Endothelial cell (in vitro differentiated cells): ENCODE data around the gene SLC24A3. TPM values are rescaled to one million over a fixed set of nuclear protein-coding genes. Genes with fewer than 3 reads are reported as not detected.

ENCODE experiments used
- DNase-seq: peaks from one replicate; pipeline ENCODE4 v3.0.0; 2021; ENCODE audit warnings: low spot score
- H3K27ac Mint-ChIP-seq: one replicate; pipeline ENCODE4 v1.8.0; 2021; ENCODE audit warnings: mixed read lengths, inconsistent platforms; ENCODE audit not compliant: unreplicated experiment
- H3K27me3 Mint-ChIP-seq: one replicate; pipeline ENCODE4 v1.8.0; 2021; ENCODE audit warnings: mild to moderate bottlenecking, moderate library complexity, mixed read lengths, inconsistent platforms; ENCODE audit not compliant: unreplicated experiment
- H3K36me3 Mint-ChIP-seq: one replicate; pipeline ENCODE4 v1.8.0; 2021; ENCODE audit warnings: mild to moderate bottlenecking, low read depth, mixed read lengths, inconsistent platforms; ENCODE audit not compliant: unreplicated experiment
- H3K4me1 Mint-ChIP-seq: one replicate; pipeline ENCODE4 v1.8.0; 2021; ENCODE audit warnings: mild to moderate bottlenecking, mixed read lengths, inconsistent platforms; ENCODE audit not compliant: unreplicated experiment
- H3K4me3 Mint-ChIP-seq: one replicate; pipeline ENCODE4 v1.8.0; 2021; ENCODE audit warnings: mild to moderate bottlenecking, mixed read lengths, inconsistent platforms; ENCODE audit not compliant: unreplicated experiment
- H3K9me3 Mint-ChIP-seq: one replicate; pipeline ENCODE4 v1.8.0; 2021; ENCODE audit warnings: mixed read lengths, inconsistent platforms; ENCODE audit not compliant: unreplicated experiment
- total RNA-seq: library from RNA; stranded (reverse); fragmentation: NEBNext Ultra II Directional; extraction: Animal tissue kit (Norgen Biotek cat#: 25700); gene quantifications from one replicate; pipeline ENCODE4 v1.2.1, GENCODE V29; 2021; ENCODE audit not compliant: unreplicated experiment
- TF ChIP-seq, protein P1 (sequence below): fragments of 200-600 bp; sonication (generic); IDR thresholded peaks from one replicate; pipeline ENCODE4 v1.5.0; 2021; ENCODE audit warnings: antibody characterized with exemption; ENCODE audit not compliant: unreplicated experiment

The SLC24A3 gene
- total RNA-seq, 1 donor from 2014 or later = 0.15 TPM

DNA sequence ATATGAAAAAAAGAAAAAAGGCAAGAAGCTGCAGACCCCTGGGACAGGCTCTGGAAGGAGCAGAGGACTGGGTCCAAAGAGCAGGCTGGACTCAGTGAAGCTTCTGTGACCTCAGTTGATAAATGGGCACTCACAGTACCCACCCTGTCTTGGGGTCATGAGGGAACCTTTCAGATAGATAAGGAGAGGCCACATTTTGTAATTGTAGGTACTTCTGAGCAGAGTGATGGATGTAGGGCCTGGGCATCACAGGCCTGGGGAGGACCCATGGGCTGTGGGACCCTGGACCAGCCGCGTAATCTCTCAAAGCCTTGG, 79.3 kb downstream of the SLC24A3 start:
- Mint-ChIP-seq H3K4me1 (no peaks in the 10 kb centered on the region), H3K36me3 (no peaks in the 10 kb centered on the region), H3K4me3 (no peak overlapping the region), H3K27ac (no peak overlapping the region), H3K9me3 (no peaks in the 10 kb centered on the region), H3K27me3 (no peaks in the 10 kb centered on the region)
- DNase-seq = no peak
- TF ChIP-seq, protein P1, sequence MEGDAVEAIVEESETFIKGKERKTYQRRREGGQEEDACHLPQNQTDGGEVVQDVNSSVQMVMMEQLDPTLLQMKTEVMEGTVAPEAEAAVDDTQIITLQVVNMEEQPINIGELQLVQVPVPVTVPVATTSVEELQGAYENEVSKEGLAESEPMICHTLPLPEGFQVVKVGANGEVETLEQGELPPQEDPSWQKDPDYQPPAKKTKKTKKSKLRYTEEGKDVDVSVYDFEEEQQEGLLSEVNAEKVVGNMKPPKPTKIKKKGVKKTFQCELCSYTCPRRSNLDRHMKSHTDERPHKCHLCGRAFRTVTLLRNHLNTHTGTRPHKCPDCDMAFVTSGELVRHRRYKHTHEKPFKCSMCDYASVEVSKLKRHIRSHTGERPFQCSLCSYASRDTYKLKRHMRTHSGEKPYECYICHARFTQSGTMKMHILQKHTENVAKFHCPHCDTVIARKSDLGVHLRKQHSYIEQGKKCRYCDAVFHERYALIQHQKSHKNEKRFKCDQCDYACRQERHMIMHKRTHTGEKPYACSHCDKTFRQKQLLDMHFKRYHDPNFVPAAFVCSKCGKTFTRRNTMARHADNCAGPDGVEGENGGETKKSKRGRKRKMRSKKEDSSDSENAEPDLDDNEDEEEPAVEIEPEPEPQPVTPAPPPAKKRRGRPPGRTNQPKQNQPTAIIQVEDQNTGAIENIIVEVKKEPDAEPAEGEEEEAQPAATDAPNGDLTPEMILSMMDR = no peak

DNA sequence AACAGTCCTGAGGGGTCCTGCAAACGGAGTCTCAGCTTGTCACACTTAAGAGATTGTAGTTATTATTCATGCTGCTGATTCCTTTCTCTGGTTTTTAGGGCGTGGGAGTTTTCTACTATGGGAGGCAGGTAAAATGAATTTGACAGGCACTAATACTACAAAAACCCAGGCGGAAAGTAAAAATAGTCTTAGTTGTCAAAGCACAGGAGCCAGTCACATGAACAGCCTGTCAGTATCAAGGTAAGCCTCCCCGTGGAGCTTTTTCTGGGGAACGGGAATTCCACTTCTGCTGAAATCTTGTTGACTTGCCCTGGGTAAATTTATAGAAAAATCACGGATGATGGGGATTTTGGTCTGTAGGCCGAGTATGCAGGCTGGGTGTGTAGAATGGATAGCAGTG, 79.8 kb downstream of the SLC24A3 start:
- Mint-ChIP-seq H3K36me3 (no peaks in the 10 kb centered on the region), H3K4me3 (no peak overlapping the region), H3K27me3 (no peaks in the 10 kb centered on the region), H3K27ac (no peak overlapping the region), H3K4me1 (no peaks in the 10 kb centered on the region), H3K9me3 (no peaks in the 10 kb centered on the region)
- TF ChIP-seq, protein P1 = no peak
- no peak for DNase-seq

DNA sequence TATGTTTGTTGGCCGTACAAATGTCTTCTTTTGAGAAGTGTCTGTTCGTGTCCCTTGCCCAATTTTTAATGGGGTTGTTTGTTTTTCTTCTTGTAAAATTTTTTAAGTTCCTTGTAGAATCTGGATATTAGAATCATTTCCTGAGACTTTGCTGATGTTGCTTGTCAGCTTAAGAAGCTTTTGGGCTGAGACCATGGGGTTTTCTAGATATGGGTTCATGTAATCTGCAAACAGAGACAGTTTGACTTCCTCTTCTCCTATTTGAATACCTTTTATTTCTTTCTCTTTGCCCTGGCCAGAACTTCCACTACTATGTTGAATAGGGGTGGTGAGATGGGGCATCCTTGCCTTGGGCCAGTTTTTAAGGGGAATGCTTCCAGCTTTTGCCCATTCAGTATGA, 82.6 kb downstream of the SLC24A3 start:
- H3K27ac Mint-ChIP-seq = no peak overlapping the region
- no peaks in the 10 kb centered on the region for H3K36me3 Mint-ChIP-seq
- TF ChIP-seq, protein P1 = no peak

DNA sequence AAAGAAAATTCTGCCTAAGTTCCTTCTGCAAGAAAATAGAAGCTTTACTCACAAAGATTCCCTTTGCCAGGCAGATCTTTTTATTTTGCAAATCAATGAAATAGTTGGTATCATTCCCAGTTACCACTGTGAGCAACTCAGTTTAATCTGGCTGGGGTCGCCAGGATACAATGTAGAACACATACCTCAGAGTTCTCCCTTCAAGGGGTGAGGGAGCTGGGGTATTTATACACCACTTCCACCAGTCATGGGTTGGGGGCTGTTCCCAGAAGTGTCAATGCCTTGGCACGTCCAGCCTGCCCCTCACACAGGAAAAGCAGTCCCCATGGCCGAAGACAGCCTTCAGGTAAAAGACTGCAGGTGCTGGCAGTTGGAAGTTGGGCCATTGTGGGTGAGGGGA, 86.2 kb downstream of the SLC24A3 start:
- peaks cover 8% of the 10 kb centered on the region for H3K4me1 Mint-ChIP-seq
- DNase-seq = no peak
- TF ChIP-seq, protein P1 = no peak
- no peaks in the 10 kb centered on the region for H3K27me3 Mint-ChIP-seq
- H3K36me3 Mint-ChIP-seq = no peaks in the 10 kb centered on the region
- no peak overlapping the region for H3K4me3 Mint-ChIP-seq
- H3K9me3 Mint-ChIP-seq = no peaks in the 10 kb centered on the region
- no peak overlapping the region for H3K27ac Mint-ChIP-seq

More for the DNA sequence above, 82.6 kb downstream of the SLC24A3 start:
- DNase-seq = no peak
- Mint-ChIP-seq H3K9me3 (no peaks in the 10 kb centered on the region), H3K4me1 (peaks cover 8% of the 10 kb centered on the region), H3K4me3 (no peak overlapping the region), H3K27me3 (no peaks in the 10 kb centered on the region)

DNA sequence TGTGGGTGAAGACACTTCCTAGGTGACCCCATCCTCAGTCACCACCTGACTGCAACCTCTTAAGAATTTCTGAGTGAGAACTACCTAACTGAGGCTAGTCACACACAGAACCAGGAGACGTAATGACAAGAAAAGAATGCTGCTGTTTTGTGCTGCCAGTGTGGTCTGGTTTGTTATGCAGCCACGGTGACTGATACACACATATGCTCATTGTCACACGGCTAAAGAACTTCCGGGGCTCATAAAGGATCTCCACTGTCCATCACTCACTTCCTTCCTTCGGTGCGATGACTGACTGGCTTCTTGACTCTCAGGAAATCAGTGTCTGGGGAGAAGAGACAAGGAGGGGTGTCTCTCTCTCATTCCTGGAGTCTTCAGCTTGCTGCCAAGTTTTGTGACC, 88.0 kb downstream of the SLC24A3 start:
- Mint-ChIP-seq H3K4me1 (peaks cover 14% of the 10 kb centered on the region), H3K4me3 (no peak overlapping the region), H3K27me3 (no peaks in the 10 kb centered on the region), H3K27ac (no peak overlapping the region), H3K9me3 (no peaks in the 10 kb centered on the region), H3K36me3 (no peaks in the 10 kb centered on the region)
- DNase-seq = no peak
- TF ChIP-seq, protein P1 = no peak
